ENCODE results near the gene BSG. TPM values are rescaled to one million over a fixed set of nuclear protein-coding genes. Genes with fewer than 3 reads are reported as not detected.
A peak's percentile ranks its signal among the peaks of the same experiment; 100 is the strongest.

Gene BSG
- total and polyA plus RNA-seq, 10 of the 15 experiments (the other 5 are each of a cell fraction or from before 2014, with no cell fraction given), result 2.8 to 297 (median 199) TPM

DNA sequence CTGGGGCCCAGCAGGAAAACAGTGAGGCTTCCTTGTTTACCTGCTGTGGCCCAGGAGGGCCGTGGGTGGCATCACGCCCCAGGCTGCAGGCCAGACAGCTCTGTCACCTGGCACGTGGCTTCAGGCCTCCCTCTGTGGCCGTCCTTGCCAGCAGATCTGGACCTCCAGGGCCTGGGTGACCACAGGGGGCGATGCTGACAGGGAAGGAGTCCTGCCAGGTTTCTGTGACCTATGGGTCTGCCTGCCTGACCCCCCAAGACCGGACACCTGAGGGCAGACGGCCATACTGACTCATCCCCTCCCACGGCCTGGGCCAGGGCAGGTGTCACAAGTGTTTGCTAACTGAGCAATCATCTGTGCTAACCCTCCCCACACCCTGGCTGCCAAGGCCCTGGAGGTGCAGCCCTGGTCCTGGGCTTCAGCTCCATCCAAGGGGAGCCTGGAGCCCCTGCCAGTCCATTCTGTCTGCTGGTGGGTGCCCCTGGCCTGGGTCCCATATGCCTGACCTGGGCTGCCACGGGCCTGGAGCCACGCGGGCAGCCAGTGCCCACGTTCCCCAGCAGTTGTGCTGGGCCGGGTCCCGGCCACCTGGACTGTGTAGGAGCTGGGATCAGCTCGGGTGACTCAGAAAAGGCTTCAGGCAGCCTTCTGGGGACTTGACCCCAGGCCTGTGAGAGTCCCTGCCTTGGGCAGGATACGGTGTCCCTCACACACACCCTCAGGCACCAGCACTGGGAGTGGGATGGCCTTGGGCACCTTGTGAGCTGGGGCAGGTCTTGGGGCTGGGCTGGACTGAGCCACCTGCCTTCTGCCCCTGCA is 37.2 kb upstream of the BSG start (continued):
- TF ChIP-seq E4F1 (IDR thresholded peaks at IDR 0.05; ENCODE audit: borderline replicate concordance, partially characterized antibody) (no peak), LARP7 (IDR thresholded peaks at IDR 0.05) (0 out of 2 replicates have a peak, but pooled peaks have one; percentile 18), ZBTB40 (IDR thresholded peaks at IDR 0.05; ENCODE audit: borderline replicate concordance) (no peak), ZNF24 (IDR thresholded peaks at IDR 0.05) (no peak), BHLHE40 (IDR thresholded peaks at IDR 0.05; ENCODE audit: borderline replicate concordance in 1 of 2, low read depth in 2 of 2, low read length in 1 of 2) (peak in 1 of 2 experiments; percentile 23; a peak in 1 of 4 replicates), SPI1 (IDR thresholded peaks at IDR 0.05; ENCODE audit: borderline replicate concordance, insufficient read depth, low read depth, low read length) (no peak), ZNF207 (IDR thresholded peaks at IDR 0.05; ENCODE audit: borderline replicate concordance) (no peak), POLR2AphosphoS5 (IDR thresholded peaks at IDR 0.05; ENCODE audit: low read length) (no peak), ATF3 (IDR thresholded peaks at IDR 0.05; ENCODE audit: borderline replicate concordance, extremely low read depth, low read depth, low read length) (no peak), NRF1 (conservative IDR thresholded peaks at IDR 0.05; ENCODE audit: low read depth, low read length) (no peak), NR2F1 (conservative IDR thresholded peaks at IDR 0.05) (peak; percentile 64), NFYB (IDR thresholded peaks at IDR 0.05; ENCODE audit: insufficient read depth, low read depth, low read length) (no peak), CUX1 (IDR thresholded peaks at IDR 0.05; ENCODE audit: insufficient replicate concordance, low read depth, low read length) (no peak)
- TF ChIP-seq, protein P1, sequence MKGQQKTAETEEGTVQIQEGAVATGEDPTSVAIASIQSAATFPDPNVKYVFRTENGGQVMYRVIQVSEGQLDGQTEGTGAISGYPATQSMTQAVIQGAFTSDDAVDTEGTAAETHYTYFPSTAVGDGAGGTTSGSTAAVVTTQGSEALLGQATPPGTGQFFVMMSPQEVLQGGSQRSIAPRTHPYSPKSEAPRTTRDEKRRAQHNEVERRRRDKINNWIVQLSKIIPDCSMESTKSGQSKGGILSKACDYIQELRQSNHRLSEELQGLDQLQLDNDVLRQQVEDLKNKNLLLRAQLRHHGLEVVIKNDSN (IDR thresholded peaks at IDR 0.05; ENCODE audit: borderline replicate concordance, extremely low read length, insufficient read depth, low read depth, low read length), result no peak
